B cell (primary cell): ENCODE results near the gene IPO8. TPM values are rescaled to one million over a fixed set of nuclear protein-coding genes. Genes with fewer than 3 reads are reported as not detected.

Experiments used
- ATAC-seq: fragments of 200-7000 bp; cut with Tn5 transposase; one replicate; pipeline ENCODE4 v1.10.0; 2021; ENCODE audit warnings: low read depth, mild to moderate bottlenecking, moderate number of reproducible peaks, moderate library complexity
- CTCF ChIA-PET: fragments of 350-600 bp; sonication (Branson Sonifier 250); formaldehyde crosslinking; loops from one replicate; lab custom pipeline; 2021; ENCODE audit warnings: antibody characterized with exemption, inconsistent platforms; lab: Charles Lee
- POLR2A ChIA-PET: fragments of 350-600 bp; sonication (Branson Sonifier 250); formaldehyde crosslinking; loops from one replicate; lab custom pipeline; 2021; ENCODE audit warnings: antibody characterized with exemption; lab: Charles Lee
- DNase-seq: peaks from one replicate; pipeline ENCODE4 v3.0.0; 2013
- H2AFZ ChIP-seq: 2 replicates; pipeline ENCODE4 v1.6.1; 2012; ENCODE audit warnings: mild to moderate bottlenecking, low read depth, low read length; ENCODE audit not compliant: insufficient read depth, poor library complexity, severe bottlenecking
- H3K27ac ChIP-seq, 2 donors: 1 replicate in 1 of 2; 2 replicates in 1 of 2; pipeline ENCODE4 v1.5.1; 2012 to 2013; ENCODE audit warnings: low read length in 2 of 2, mild to moderate bottlenecking in 2 of 2, moderate library complexity in 1 of 2
- H3K27me3 ChIP-seq, 4 experiments: fragments of 200-600 bp in 1 of 4; sonication (generic) in 1 of 4; replicated peaks in 1 of 4; 1 replicate in 2 of 4; 2 replicates in 2 of 4; pipeline versions ENCODE4 v1.6.1 to v1.7.0; 2013 to 2016; ENCODE audit warnings: low read length in 3 of 4, mild to moderate bottlenecking in 2 of 4, mixed read lengths in 1 of 4, moderate library complexity in 1 of 4; ENCODE audit not compliant: insufficient read depth in 4 of 4, control insufficient read depth in 3 of 4; ENCODE audit errors: control extremely low read depth in 1 of 4
- H3K36me3 ChIP-seq, 2 experiments: replicated peaks in 1 of 2; 1 replicate in 1 of 2; 2 replicates in 1 of 2; pipeline versions ENCODE4 v1.6.1 to v1.7.1; 2013; ENCODE audit warnings: low read length in 1 of 2; ENCODE audit not compliant: insufficient read depth in 2 of 2, control insufficient read depth in 1 of 2; ENCODE audit errors: control extremely low read depth in 1 of 2, extremely low read depth in 1 of 2
- H3K4me1 ChIP-seq, 2 donors: fragments of 200-600 bp in 1 of 2; sonication (generic) in 1 of 2; 1 replicate in 1 of 2; 2 replicates in 1 of 2; pipeline versions ENCODE4 v1.5.1 to v1.6.1; 2013 to 2017; ENCODE audit warnings: low read length in 2 of 2; ENCODE audit not compliant: control insufficient read depth in 2 of 2, insufficient read depth in 2 of 2
- H3K4me2 ChIP-seq: replicated peaks from 2 replicates; pipeline ENCODE3; 2012; ENCODE audit warnings: mild to moderate bottlenecking, low read depth, low read length; ENCODE audit not compliant: poor library complexity, severe bottlenecking
- H3K4me3 ChIP-seq, 5 experiments: fragments of 200-600 bp in 1 of 5; sonication (generic) in 1 of 5; 1 replicate in 3 of 5; 2 replicates in 2 of 5; pipeline versions ENCODE4 v1.5.1 to v1.7.0; 2011 to 2016; ENCODE audit warnings: low read length in 4 of 5, mild to moderate bottlenecking in 4 of 5, low read depth in 2 of 5, control low read depth in 1 of 5, moderate library complexity in 1 of 5; ENCODE audit not compliant: insufficient read depth in 1 of 5; ENCODE audit errors: control extremely low read depth in 1 of 5, extremely low read depth in 1 of 5
- H3K79me2 ChIP-seq: fragments of 200-600 bp; sonication (generic); one replicate; pipeline ENCODE4 v1.6.0; 2016; ENCODE audit warnings: low read length; ENCODE audit not compliant: control insufficient read depth, insufficient read depth
- H3K9ac ChIP-seq: fragments of 200-600 bp; sonication (generic); 2 replicates; pipeline ENCODE4 v1.6.1; 2017; ENCODE audit warnings: mild to moderate bottlenecking, low read length, moderate library complexity
- H3K9me3 ChIP-seq, 3 donors: one replicate each; pipeline versions ENCODE4 v1.6.1 to v1.7.1; 2013; ENCODE audit warnings: low read length in 2 of 3; ENCODE audit not compliant: control insufficient read depth in 2 of 3, insufficient read depth in 1 of 3; ENCODE audit errors: control extremely low read depth in 1 of 3
- H4K20me1 ChIP-seq: 2 replicates; pipeline ENCODE4 v1.6.0; 2012; ENCODE audit warnings: mild to moderate bottlenecking, low read length; ENCODE audit not compliant: insufficient read depth, control insufficient read depth, poor library complexity, severe bottlenecking
- H3K27ac Mint-ChIP-seq: one replicate; pipeline ENCODE4 v1.8.0; 2021; ENCODE audit warnings: mixed read lengths
- H3K27me3 Mint-ChIP-seq: one replicate; pipeline ENCODE4 v1.8.0; 2021; ENCODE audit warnings: mixed read lengths
- H3K4me1 Mint-ChIP-seq: one replicate; pipeline ENCODE4 v1.8.0; 2021; ENCODE audit warnings: mixed read lengths
- H3K4me3 Mint-ChIP-seq: one replicate; pipeline ENCODE4 v1.8.0; 2021; ENCODE audit warnings: mixed read lengths
- H3K9me3 Mint-ChIP-seq: one replicate; pipeline ENCODE4 v1.8.0; 2022; ENCODE audit warnings: mixed read lengths; ENCODE audit not compliant: insufficient read depth
- EZH2 ChIP-seq: IDR thresholded peaks from 2 replicates; pipeline ENCODE4 v1.6.1; 2012; ENCODE audit warnings: borderline replicate concordance, low read depth, mild to moderate bottlenecking, moderate library complexity, low read length; ENCODE audit not compliant: insufficient read depth, poor library complexity, severe bottlenecking
- WGBS: methylation state at CpG from one replicate; pipeline ENCODE4 v1.1.5; 2013; ENCODE audit warnings: missing lambda C conversion rate; ENCODE audit not compliant: insufficient coverage; 5-methylcytosine and 5-hydroxymethylcytosine counted together
- intact Hi-C: fragments of 100-400 bp; cut with micrococcal nuclease; formaldehyde crosslinking; loops from one replicate; pipeline ENCODE4 v1.10.0; 2022
- polyA plus RNA-seq: library from polyadenylated mRNA; depleted of rRNA; stranded (reverse); fragments of >200 nt; gene quantifications from 2 replicates; pipeline ENCODE4 v1.2.3, GENCODE V29; 2012
- total RNA-seq, 2 donors: library from RNA; stranded (reverse); fragments of 120-200 nt in 1 of 2; gene quantifications; 1 replicate in 1 of 2; 2 replicates in 1 of 2; pipeline versions ENCODE4 v1.2.3 to v1.2.4, GENCODE V29; 2013 to 2022
- TF ChIP-seq, protein P1 (sequence below): fragments of 200-600 bp; IDR thresholded peaks from one replicate; pipeline ENCODE4 v1.8.0; 2022; ENCODE audit warnings: antibody characterized with exemption, mild to moderate bottlenecking

The IPO8 gene
- total and polyA plus RNA-seq, 2 donors (not counting 1 experiment from before 2014, with no cell fraction given): 7.5 to 58.1 TPM

DNA sequence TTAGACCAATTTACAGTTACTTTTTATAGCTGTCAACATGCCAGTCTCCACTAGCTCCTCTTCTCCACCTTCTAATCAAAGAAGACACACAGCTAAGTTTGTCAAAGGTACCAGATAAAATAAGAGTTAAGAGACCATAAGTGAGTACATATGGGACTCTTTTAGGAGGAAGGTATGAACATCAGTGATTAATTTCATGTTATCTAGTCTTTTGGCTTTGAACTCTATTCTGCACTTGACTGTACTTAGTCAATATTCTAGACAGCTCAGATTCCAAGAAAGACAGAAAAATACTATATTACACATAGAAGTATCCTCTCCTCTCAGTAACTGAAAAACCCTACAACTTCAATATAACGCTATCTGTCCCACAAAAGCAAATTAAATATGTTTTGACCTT is 31.0 kb upstream of the IPO8 start:
- ChIA-PET CTCF (no interaction called here), POLR2A (no interaction called here)
- ATAC-seq (no peak), DNase-seq (no peak)
- Histone ChIP-seq H3K4me2 (no peak overlapping the region), H3K27ac (no peak overlapping the region), H2AFZ (no peak overlapping the region), H3K4me3 (no peak overlapping the region), H3K4me1 (no peaks in the 10 kb centered on the region), H3K9ac (no peak overlapping the region), H3K36me3 (peaks cover 6 to 41% of the 10 kb centered on the region in 2 experiments), H3K9me3 (no peaks in the 10 kb centered on the region), H3K27me3 (no peaks in the 10 kb centered on the region), H4K20me1 (no peaks in the 10 kb centered on the region), H3K79me2 (no peaks in the 10 kb centered on the region)
- H3K4me3 Mint-ChIP-seq: no peak overlapping the region
- no peaks in the 10 kb centered on the region for H3K4me1 Mint-ChIP-seq
- no CpG with 5 or more reads among the region's 1 CpG for WGBS
- TF ChIP-seq, protein P1, sequence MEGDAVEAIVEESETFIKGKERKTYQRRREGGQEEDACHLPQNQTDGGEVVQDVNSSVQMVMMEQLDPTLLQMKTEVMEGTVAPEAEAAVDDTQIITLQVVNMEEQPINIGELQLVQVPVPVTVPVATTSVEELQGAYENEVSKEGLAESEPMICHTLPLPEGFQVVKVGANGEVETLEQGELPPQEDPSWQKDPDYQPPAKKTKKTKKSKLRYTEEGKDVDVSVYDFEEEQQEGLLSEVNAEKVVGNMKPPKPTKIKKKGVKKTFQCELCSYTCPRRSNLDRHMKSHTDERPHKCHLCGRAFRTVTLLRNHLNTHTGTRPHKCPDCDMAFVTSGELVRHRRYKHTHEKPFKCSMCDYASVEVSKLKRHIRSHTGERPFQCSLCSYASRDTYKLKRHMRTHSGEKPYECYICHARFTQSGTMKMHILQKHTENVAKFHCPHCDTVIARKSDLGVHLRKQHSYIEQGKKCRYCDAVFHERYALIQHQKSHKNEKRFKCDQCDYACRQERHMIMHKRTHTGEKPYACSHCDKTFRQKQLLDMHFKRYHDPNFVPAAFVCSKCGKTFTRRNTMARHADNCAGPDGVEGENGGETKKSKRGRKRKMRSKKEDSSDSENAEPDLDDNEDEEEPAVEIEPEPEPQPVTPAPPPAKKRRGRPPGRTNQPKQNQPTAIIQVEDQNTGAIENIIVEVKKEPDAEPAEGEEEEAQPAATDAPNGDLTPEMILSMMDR: no peak
- TF ChIP-seq EZH2: no peak
- no peaks in the 10 kb centered on the region for H3K9me3 Mint-ChIP-seq
- intact Hi-C loops: no loop called here
- no peak overlapping the region for H3K27ac Mint-ChIP-seq
- H3K27me3 Mint-ChIP-seq: no peaks in the 10 kb centered on the region

DNA sequence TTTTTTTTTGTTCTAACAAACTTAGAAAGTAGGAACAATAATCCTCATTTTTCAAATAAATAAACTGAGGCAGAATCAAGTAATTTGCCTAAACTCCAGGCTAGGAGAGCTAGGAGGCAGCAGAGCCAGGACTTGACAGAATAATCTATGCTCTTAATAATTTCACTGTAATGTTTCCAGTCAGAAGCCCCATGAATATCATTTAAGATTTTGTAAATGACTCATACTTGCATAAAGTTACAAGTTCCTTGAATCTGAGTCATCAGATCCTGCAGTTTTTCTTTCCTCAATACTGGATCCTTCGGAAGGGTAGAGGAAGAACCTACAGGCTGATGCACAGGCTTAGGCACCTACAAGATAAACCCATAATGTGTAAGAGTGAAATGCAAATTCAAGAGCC is 30.1 kb upstream of the IPO8 start:
- ChIA-PET POLR2A (no interaction called here), CTCF (no interaction called here)
- H3K4me3 ChIP-seq: no peak overlapping the region
- no peaks in the 10 kb centered on the region for H3K4me1 Mint-ChIP-seq
- no CpG with 5 or more reads among the region's 1 CpG for WGBS
- ATAC-seq: no peak
- H3K4me1 ChIP-seq: no peaks in the 10 kb centered on the region
- no peaks in the 10 kb centered on the region for H3K9me3 Mint-ChIP-seq
- H3K9ac ChIP-seq: no peak overlapping the region
- no peak overlapping the region for H3K4me3 Mint-ChIP-seq
- H4K20me1 ChIP-seq: no peaks in the 10 kb centered on the region
- H3K4me2 ChIP-seq: no peak overlapping the region
- H2AFZ ChIP-seq: no peak overlapping the region
- H3K36me3 ChIP-seq: peaks cover 6 to 41% of the 10 kb centered on the region in 2 experiments
- no peaks in the 10 kb centered on the region for H3K27me3 Mint-ChIP-seq
- no peak overlapping the region for H3K27ac ChIP-seq
- TF ChIP-seq, protein P1: no peak
- TF ChIP-seq EZH2: no peak
- no peaks in the 10 kb centered on the region for H3K9me3 ChIP-seq
- intact Hi-C loops: no loop called here
- H3K27me3 ChIP-seq: no peaks in the 10 kb centered on the region
- no peaks in the 10 kb centered on the region for H3K79me2 ChIP-seq
- H3K27ac Mint-ChIP-seq: no peak overlapping the region
- no peak for DNase-seq
